NCI-H146 treated with DMSO at 0.1 percent for 48 hours (cell line): Measurements from ENCODE around the gene EN2.

Source experiments
- DNase-seq: peaks from one replicate; lab custom pipeline; 2025; ENCODE audit not compliant: unreplicated experiment; lab: John Stamatoyannopoulos, UW

Gene EN2

GRCh38 chr7:155484483-155485399 is 26.8 kb downstream of the EN2 start:
- DNase-seq = no peak

- no peak for DNase-seq
Measured at GRCh38 chr7:155486783-155487508, 29.0 kb downstream of the EN2 start.

- no peak for DNase-seq
Measured at GRCh38 chr7:155487509-155488482, 29.9 kb downstream of the EN2 start.

GRCh38 chr7:155488483-155489127 is 30.7 kb downstream of the EN2 start:
- no peak for DNase-seq

- DNase-seq = no peak
Measured at GRCh38 chr7:155489158-155489840, 31.4 kb downstream of the EN2 start.

- no peak for DNase-seq
Measured at GRCh38 chr7:155489862-155490696, 32.1 kb downstream of the EN2 start.

GRCh38 chr7:155490697-155491628 is 33.0 kb downstream of the EN2 start:
- DNase-seq = no peak

GRCh38 chr7:155491812-155492211 is 33.9 kb downstream of the EN2 start:
- DNase-seq = no peak

GRCh38 chr7:155493744-155494538 is 36.0 kb downstream of the EN2 start:
- no peak for DNase-seq

GRCh38 chr7:155494551-155494950 is 36.6 kb downstream of the EN2 start:
- DNase-seq = no peak

- DNase-seq = no peak
Measured at GRCh38 chr7:155495440-155496248, 37.7 kb downstream of the EN2 start.

GRCh38 chr7:155496267-155497005 is 38.5 kb downstream of the EN2 start:
- no peak for DNase-seq

- no peak for DNase-seq
Measured at GRCh38 chr7:155497149-155497901, 39.4 kb downstream of the EN2 start.

GRCh38 chr7:155505422-155505793 is 47.5 kb downstream of the EN2 start:
- DNase-seq = no peak

GRCh38 chr7:155506854-155507337 is 49.0 kb downstream of the EN2 start:
- DNase-seq = no peak
